GM12891 (cell line): Measurements from ENCODE around the gene GCA.

Experiments
- PAX5 ChIP-seq: IDR thresholded peaks from 2 replicates; pipeline ENCODE4 v1.6.1; 2011; ENCODE audit warnings: low read length, moderate library complexity, mild to moderate bottlenecking; ENCODE audit not compliant: insufficient read depth, severe bottlenecking
- POLR2A ChIP-seq: IDR thresholded peaks from 2 replicates; pipeline ENCODE4 v1.6.1; 2011; ENCODE audit warnings: low read depth, low read length, control low read depth
- POLR2AphosphoS5 ChIP-seq: IDR thresholded peaks from 2 replicates; pipeline ENCODE4 v1.6.1; 2011; ENCODE audit warnings: low read depth, low read length, control low read depth
- POU2F2 ChIP-seq: IDR thresholded peaks from 2 replicates; pipeline ENCODE4 v1.6.1; 2011; ENCODE audit warnings: low read depth, mild to moderate bottlenecking, control low read depth, low read length, moderate library complexity
- TAF1 ChIP-seq: IDR thresholded peaks from 2 replicates; pipeline ENCODE4 v1.6.1; 2011; ENCODE audit warnings: low read depth, low read length, control low read depth

DNA sequence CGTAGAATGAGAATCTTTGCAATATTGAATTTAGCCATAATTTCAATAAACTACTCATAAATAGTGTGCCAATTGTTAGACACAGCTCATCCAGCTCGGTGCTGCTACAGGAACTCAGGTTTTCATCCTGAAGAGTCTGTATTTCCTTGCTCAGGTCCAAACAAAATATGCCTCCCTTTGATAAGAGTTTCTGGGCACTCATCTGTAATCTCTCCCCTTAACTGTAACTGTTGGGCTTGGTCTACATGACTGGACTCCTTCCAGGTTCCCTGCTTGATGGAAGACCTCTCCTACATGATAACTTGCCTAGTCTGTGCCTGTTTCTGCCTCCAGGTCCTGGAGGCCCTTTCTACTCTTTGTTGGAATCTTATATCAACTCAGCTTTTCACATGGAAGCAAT is 57.9 kb downstream of the GCA start:
- TF ChIP-seq POU2F2 (no peak), TAF1 (no peak), POLR2AphosphoS5 (no peak), POLR2A (no peak), PAX5 (no peak)
